Cerebellar nuclear complex (tissue), 1 donor: Measurements from ENCODE around the gene MAP3K7.

Experiments
- DNase-seq, 2 experiments: peaks; one replicate each; lab custom pipeline; 2025; lab: John Stamatoyannopoulos, UW

Gene MAP3K7

DNA sequence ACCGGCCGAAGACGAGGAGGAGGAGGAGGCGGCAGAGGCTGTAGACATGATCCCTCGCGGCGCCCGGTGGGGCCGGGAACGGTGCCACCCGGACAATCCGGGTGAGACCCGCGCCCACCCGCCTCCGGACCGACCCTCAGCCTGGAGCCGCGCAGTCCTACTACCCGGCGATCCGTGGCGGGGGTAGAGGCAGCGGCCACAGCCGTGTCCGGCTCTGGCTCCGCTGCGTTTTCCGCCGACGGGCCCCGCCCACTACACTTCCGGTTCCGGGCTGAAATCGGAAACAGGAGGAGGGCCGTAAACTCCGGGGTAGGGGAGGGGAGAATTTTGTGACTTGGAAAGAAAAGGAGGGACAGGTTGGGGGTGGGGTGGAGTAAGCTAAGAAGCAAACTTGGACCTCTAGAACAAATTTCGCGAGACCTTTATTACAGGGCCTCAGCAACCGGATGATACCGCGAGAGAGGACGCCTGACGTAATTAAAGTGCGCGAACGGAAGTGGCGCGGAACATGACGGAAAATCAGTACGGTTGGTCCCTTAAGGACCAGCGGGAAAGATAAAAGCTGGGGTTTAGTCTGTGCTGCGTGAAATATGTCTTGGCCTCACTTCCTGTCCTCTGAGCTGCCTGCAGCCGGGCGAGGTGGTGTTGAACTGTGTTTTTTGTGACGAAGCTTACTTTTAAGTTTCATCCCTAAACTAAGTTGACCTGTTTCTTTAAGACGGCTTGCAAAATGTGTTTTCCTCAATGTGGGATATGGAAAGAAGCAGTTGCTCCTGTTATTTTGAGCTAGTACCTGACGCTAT, at the start of gene MAP3K7:
MAP3K7 (minus strand) TSS at position 237 of the 803 bp plus-strand sequence; CDS start at position 48, 189 bp downstream.
- DNase-seq: peak in 1 of 2 experiments; percentile 79

- no peak for DNase-seq
These were observed 44.2 kb upstream of the MAP3K7 start for GRCh38 chr6:90631046-90631445.

GRCh38 chr6:90621581-90621980, 34.7 kb upstream of the MAP3K7 start:
- DNase-seq: no peak

DNA sequence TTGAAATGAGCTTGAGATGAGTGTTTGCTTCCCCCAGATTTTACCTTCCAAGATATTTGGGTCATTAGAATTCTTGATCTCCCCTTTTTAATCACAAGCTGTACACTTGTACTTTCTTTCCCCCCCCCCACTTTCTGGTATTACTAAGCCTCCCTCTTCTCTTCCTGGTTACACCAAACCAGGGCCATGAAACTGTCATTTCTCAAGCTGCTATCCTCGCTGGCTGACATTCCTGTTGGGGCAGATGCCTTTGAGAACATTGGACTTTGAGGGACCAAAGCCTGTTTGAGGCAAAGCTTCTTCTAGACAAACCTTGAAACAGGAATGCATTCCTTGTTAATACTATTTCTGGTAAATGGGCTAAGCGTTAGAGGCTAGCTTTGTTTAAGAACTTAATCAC, 32.3 kb upstream of the MAP3K7 start:
- DNase-seq: no peak

- DNase-seq: no peak
These were observed 25.4 kb upstream of the MAP3K7 start for GRCh38 chr6:90612313-90612680.

GRCh38 chr6:90611543-90612312, 24.9 kb upstream of the MAP3K7 start:
- DNase-seq: no peak

DNA sequence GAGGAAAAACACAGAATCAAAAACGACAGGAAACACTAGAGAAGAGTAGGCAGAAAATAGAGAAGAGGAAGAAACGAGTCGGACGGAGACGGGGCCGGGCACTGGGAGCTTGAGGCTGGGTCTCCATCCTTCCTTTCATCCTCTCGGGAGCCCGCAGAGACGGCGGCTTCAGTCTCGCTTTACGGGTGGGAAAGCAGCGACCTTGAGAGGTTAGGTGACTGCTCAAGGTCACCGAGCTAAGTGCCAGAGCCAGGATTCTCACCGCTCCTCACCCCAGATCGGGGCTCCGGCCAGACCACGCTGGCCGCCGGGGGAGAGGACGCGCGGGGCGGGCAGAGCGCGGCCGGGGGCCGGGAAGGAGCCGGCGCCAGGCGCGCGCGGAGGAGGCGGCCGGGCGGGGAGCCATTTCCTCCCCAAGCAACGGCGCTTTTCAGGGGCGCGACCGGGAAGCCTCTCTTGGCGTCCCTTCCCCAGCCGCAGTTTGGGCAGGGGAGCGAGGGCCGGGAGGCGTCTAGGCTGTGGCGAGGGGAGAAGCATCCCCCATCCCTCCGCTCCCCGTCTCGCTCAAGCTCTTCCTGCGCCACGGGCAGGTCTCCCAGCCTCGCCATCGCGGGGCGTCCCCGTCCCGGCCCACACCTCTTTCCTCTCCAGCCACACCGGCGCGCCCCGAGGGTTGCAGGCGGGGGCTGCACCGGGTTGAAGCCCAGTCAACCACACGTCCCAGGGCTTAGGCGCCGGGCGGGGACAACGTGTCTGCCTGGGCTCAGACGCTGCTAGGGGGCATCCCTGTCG, 24.1 kb upstream of the MAP3K7 start:
- peak in 1 of 2 experiments; percentile 41 for DNase-seq

DNA sequence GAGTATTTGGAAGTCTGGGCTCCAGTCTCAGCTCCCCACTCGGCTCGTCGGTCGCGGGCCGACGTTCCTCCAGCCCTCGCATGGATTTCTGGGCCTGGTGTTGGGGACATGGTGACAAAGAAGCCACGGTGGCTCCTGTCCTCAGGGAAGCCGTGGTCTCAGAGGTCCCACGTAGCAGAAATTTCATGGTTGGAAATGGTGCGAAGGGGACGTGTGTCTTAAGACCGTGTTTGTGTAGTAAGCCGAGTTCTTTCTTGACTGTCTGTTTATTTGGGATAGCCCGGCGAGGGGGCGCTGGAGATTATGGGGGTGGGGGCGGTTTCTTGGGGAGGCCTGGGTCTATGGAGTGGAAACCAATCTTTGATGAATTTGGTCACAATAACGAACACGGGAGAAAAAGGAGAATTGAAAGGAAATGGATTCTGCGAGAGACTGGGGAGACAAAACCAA, 23.5 kb upstream of the MAP3K7 start:
- no peak for DNase-seq

- no peak for DNase-seq
These were observed 19.0 kb upstream of the MAP3K7 start for GRCh38 chr6:90605749-90606340.

- DNase-seq: no peak
These were observed 17.7 kb upstream of the MAP3K7 start for GRCh38 chr6:90604546-90604945.

DNA sequence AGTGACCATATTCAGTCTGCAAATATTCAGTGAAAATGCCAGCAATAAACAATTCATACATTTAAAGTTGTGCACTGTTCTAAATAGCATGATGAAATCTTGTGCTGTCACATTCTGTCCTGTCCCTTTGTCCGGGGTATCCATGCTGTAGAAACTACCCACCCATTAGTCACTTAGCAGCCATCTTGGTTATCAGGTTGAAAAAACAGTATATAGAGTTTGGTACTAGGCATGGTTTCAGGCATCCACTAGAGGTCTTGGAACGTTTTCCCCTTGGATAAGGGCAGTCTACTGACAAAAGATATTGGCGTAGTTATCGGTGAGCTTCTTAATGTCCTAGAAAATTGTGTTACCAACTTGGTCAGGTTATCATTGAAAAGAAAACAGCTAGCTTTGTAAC, 12.3 kb upstream of the MAP3K7 start:
- no peak for DNase-seq

- DNase-seq: no peak
These were observed 11.5 kb upstream of the MAP3K7 start for GRCh38 chr6:90598192-90598951.

DNA sequence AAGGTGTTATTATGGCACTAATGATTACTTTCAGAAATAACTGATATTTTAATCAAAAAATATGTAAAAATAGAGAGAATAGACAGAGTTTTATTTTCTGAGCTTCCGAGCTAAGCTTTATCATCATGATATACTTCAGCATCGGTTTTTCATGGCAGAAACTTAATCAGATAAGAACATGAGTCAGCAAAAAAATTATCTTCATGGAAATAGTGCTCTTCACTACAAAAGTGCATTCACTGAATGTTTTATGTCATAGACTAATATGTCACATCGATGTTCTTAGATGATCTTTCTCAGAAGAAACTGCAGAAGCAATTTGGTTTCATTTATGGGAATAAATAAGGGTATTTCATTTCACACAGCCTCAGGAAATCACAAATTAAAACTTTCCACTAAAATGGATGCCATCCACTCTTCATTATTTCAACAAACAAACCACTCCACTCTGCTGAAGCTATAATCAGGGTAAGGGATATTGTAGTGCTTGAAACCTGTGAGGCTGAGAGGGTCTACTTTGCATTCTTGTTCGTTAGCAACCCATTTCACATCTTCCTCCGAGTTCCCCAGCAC, 10.2 kb upstream of the MAP3K7 start:
- DNase-seq: no peak

DNA sequence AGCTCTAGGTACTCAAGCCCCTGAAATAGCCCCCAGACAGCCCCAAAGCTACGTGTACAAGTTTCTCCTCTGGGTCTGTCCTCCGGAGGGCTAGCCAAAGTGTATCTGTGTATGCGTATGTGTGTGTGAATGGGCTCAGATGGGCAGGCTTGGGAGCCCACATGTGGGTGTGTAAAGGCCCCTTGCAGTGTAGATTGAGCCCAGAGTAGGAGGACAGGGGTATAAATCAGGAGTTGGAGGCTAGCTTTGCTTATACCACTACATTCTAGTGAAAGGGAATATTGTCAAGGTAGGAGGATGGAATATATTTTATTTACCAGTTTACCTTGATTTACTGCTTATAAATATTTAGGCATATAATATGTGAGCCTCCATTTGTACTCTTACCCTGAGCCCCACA, 9.0 kb upstream of the MAP3K7 start:
- DNase-seq: no peak

- no peak for DNase-seq
These were observed 381 bp downstream of the MAP3K7 start for GRCh38 chr6:90586546-90586835.

DNA sequence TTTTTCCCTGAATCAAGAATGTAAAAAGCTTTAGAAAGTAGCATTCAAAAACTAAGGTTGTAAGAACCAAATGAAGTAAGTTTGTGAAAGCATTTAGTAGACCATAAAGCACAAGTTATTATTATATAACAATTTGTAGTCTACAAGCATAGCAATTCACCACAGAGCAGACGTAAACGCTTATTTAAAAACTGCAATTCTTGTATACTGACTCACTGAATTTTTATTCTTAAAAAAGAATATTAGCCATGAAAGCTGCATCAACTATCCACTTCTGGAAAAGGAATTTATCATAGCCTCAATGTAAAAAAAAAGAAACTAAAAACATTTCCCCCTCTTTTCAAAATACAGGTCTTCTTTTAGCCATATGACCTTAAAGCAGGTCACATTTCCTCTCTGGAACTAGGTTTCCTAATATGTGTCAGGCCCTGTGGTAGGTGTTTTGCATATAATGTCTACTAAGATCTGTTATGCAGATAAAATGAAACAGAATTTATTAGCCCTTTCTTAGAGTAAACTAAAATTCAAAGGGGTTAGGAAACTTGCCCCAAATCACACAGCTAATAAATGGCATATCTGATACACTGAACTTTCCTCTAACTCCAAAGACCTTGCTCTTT, 2.1 kb downstream of the MAP3K7 start:
- no peak for DNase-seq

DNA sequence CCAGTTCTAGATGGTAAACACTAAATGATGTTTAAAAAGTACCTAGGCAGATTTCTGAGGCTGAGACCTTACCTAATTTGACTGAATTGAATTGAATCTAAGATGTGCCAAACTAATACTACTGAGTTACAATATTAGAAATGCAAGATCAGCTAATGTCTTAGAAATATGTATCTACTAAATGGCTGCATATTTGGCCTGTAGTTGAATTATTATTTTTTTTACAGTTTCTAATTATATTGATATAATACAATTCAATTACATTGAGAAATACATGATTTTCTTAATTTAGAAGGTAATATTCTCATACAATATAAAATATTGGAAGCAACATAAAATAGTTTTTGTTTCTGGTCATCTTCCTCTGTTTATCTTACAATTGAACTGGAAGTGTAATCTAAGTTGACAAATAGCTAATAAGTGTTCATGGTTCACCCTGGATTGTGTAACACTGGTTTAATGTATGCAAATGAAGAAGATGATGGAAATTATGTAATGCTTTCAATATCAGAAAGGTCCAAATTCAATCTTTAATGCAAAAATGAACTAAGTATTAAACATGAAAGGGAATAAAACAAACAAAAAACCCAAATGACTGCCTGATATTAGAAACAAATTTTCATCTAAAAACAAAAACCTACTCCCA, 2.9 kb downstream of the MAP3K7 start:
- no peak for DNase-seq

GRCh38 chr6:90583179-90583835, 3.6 kb downstream of the MAP3K7 start:
- DNase-seq: no peak

DNA sequence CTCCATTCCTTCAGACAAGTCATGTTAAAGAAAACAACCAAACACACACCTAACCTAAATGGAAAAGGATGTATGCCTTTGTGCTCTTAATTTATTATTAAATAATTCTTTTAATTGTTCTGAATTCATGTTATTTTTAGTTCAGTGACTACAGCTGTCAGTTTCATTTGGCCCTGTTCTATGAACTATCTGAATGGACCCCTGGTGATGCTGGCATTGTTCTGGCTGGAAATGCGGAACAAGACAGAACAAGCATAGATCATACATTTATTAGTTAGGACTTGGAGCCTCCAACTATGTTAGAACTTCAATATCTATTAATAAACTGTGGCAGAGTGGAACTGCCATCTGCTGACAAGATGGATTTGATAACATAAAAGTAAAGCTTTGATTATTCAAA, 5.7 kb downstream of the MAP3K7 start:
- DNase-seq: no peak
